H1 (cell line): Measurements from ENCODE around the gene B3GALT5.

Experiments used
- ASH2L ChIP-seq: fragments of 200-600, 300-600 bp; sonication (generic); IDR thresholded peaks from one replicate; pipeline ENCODE4 v1.7.1; 2017; ENCODE audit warnings: low read length
- EP300 ChIP-seq, 2 experiments: IDR thresholded peaks; 1 replicate in 1 of 2; 2 replicates in 1 of 2; pipeline ENCODE4 v1.6.1; 2011 to 2012; ENCODE audit warnings: low read depth in 2 of 2, low read length in 2 of 2, mild to moderate bottlenecking in 2 of 2, borderline replicate concordance in 1 of 2, inconsistent platforms in 1 of 2, moderate library complexity in 1 of 2
- KDM4A ChIP-seq: IDR thresholded peaks from one replicate; pipeline ENCODE4 v1.7.1; 2012; ENCODE audit warnings: low read depth, mild to moderate bottlenecking, moderate library complexity, low read length, inconsistent platforms; ENCODE audit not compliant: severe bottlenecking
- MAFK ChIP-seq: IDR thresholded peaks from 2 replicates; pipeline ENCODE4 v1.6.1; 2012; ENCODE audit warnings: low read depth, mild to moderate bottlenecking, improper control_type of control experiment, low read length
- POLR2AphosphoS5 ChIP-seq: IDR thresholded peaks from 2 replicates; pipeline ENCODE4 v1.6.1; 2011; ENCODE audit warnings: low read depth, low read length
- RAD21 ChIP-seq, 2 experiments: IDR thresholded peaks in 1 of 2; conservative IDR thresholded peaks in 1 of 2; 2 replicates each; pipeline ENCODE4 v1.6.1; 2011; ENCODE audit warnings: low read depth in 2 of 2, low read length in 2 of 2, improper control_type of control experiment in 1 of 2, inconsistent platforms in 1 of 2, mild to moderate bottlenecking in 1 of 2, moderate library complexity in 1 of 2
- SP1 ChIP-seq: IDR thresholded peaks from 2 replicates; pipeline ENCODE4 v1.6.1; 2011; ENCODE audit warnings: low read depth, low read length
- TAF1 ChIP-seq: IDR thresholded peaks from 2 replicates; pipeline ENCODE4 v1.6.1; 2011; ENCODE audit warnings: mild to moderate bottlenecking, low read depth, low read length
- TBP ChIP-seq: IDR thresholded peaks from 2 replicates; pipeline ENCODE4 v1.6.1; 2011; ENCODE audit warnings: low read depth, low read length, improper control_type of control experiment
- TF ChIP-seq, protein P1 (sequence below), 3 experiments: IDR thresholded peaks; 1 replicate in 2 of 3; 2 replicates in 1 of 3; pipeline versions ENCODE4 v1.5.1 to v1.6.1; 2011; ENCODE audit warnings: low read length in 3 of 3, mild to moderate bottlenecking in 3 of 3, inconsistent platforms in 2 of 3, low read depth in 1 of 3, moderate library complexity in 1 of 3; ENCODE audit not compliant: insufficient read depth in 1 of 3; ENCODE audit errors: control extremely low read depth in 1 of 3
- TF ChIP-seq, protein P2 (sequence below): IDR thresholded peaks from 2 replicates; pipeline ENCODE4 v1.6.1; 2011; ENCODE audit warnings: low read length, improper control_type of control experiment

DNA sequence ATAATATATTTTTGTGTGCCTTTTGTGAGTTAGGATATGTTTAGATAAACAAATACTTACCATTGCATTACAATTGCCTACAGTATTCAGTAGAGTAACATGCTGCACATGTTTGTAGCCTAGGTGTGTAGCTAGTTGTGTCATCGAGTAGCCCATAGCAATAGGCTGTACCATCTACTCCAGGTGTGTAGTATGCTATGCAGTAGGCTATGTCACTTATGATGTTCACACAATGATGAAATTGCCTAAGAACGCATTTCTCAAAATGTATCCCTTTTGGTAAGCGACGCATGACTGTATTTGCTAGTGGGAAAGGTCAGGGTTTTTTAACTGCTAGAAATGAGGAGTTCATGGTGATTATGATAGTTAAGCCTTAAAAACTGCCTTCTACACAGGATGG, 30.0 kb upstream of the B3GALT5 start:
- no peak for TF ChIP-seq SP1
- TF ChIP-seq TAF1 = no peak
- no peak for TF ChIP-seq RAD21 (IDR thresholded peaks at IDR 0.05 in 1 of 2, conservative IDR thresholded peaks at IDR 0.05 in 1 of 2; ENCODE audit: low read depth in 2 of 2, low read length in 2 of 2)
- TF ChIP-seq, protein P1, sequence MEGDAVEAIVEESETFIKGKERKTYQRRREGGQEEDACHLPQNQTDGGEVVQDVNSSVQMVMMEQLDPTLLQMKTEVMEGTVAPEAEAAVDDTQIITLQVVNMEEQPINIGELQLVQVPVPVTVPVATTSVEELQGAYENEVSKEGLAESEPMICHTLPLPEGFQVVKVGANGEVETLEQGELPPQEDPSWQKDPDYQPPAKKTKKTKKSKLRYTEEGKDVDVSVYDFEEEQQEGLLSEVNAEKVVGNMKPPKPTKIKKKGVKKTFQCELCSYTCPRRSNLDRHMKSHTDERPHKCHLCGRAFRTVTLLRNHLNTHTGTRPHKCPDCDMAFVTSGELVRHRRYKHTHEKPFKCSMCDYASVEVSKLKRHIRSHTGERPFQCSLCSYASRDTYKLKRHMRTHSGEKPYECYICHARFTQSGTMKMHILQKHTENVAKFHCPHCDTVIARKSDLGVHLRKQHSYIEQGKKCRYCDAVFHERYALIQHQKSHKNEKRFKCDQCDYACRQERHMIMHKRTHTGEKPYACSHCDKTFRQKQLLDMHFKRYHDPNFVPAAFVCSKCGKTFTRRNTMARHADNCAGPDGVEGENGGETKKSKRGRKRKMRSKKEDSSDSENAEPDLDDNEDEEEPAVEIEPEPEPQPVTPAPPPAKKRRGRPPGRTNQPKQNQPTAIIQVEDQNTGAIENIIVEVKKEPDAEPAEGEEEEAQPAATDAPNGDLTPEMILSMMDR (IDR thresholded peaks at IDR 0.05; ENCODE audit: control extremely low read depth in 1 of 3, insufficient read depth in 1 of 3, low read depth in 1 of 3, low read length in 3 of 3) = no peak
- TF ChIP-seq, protein P2, sequence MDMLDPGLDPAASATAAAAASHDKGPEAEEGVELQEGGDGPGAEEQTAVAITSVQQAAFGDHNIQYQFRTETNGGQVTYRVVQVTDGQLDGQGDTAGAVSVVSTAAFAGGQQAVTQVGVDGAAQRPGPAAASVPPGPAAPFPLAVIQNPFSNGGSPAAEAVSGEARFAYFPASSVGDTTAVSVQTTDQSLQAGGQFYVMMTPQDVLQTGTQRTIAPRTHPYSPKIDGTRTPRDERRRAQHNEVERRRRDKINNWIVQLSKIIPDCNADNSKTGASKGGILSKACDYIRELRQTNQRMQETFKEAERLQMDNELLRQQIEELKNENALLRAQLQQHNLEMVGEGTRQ = no peak
- TF ChIP-seq POLR2AphosphoS5 = no peak
- TF ChIP-seq KDM4A = no peak
- no peak for TF ChIP-seq MAFK
- TF ChIP-seq TBP = no peak
- no peak for TF ChIP-seq EP300 (IDR thresholded peaks at IDR 0.05; ENCODE audit: borderline replicate concordance in 1 of 2, low read depth in 2 of 2, low read length in 2 of 2)
- TF ChIP-seq ASH2L = no peak
